ENCODE results near the gene TCAP.

TCAP gene

GRCh38 chr17:39652587-39653315, 12.4 kb upstream of the TCAP start:
- Mint-ChIP-seq H3K27me3 (no peaks in the 10 kb centered on the region), H3K4me1 (ENCODE audit: low read depth) (peaks cover 53% of the 10 kb centered on the region), H3K9me3 (ENCODE audit: low read depth) (no peaks in the 10 kb centered on the region), H3K4me3 (peak overlapping the region; percentile 43), H3K36me3 (no peaks in the 10 kb centered on the region), H3K27ac (peak overlapping the region; percentile 70)

GRCh38 chr17:39653316-39653661, 11.9 kb upstream of the TCAP start:
- H3K4me3 Mint-ChIP-seq: no peak overlapping the region
- H3K36me3 Mint-ChIP-seq: no peaks in the 10 kb centered on the region
- H3K4me1 Mint-ChIP-seq (ENCODE audit: low read depth): peaks cover 59% of the 10 kb centered on the region
- peak overlapping the region; percentile 70 for H3K27ac Mint-ChIP-seq
- no peaks in the 10 kb centered on the region for H3K9me3 Mint-ChIP-seq (ENCODE audit: low read depth)
- no peaks in the 10 kb centered on the region for H3K27me3 Mint-ChIP-seq

- Mint-ChIP-seq H3K27ac (peak overlapping the region; percentile 70), H3K27me3 (no peaks in the 10 kb centered on the region), H3K36me3 (no peaks in the 10 kb centered on the region), H3K4me3 (no peak overlapping the region), H3K4me1 (ENCODE audit: low read depth) (peaks cover 61% of the 10 kb centered on the region), H3K9me3 (ENCODE audit: low read depth) (no peaks in the 10 kb centered on the region)
Observed at GRCh38 chr17:39653662-39654331, 11.4 kb upstream of the TCAP start.

- Mint-ChIP-seq H3K36me3 (no peaks in the 10 kb centered on the region), H3K27me3 (no peaks in the 10 kb centered on the region), H3K4me3 (no peak overlapping the region), H3K27ac (peak overlapping the region; percentile 69), H3K4me1 (ENCODE audit: low read depth) (peaks cover 65% of the 10 kb centered on the region), H3K9me3 (ENCODE audit: low read depth) (no peaks in the 10 kb centered on the region)
Observed at GRCh38 chr17:39655105-39655504, 10.0 kb upstream of the TCAP start.

- no peak overlapping the region for H3K4me3 Mint-ChIP-seq
- no peaks in the 10 kb centered on the region for H3K27me3 Mint-ChIP-seq
- no peak overlapping the region for H3K27ac Mint-ChIP-seq
- peaks cover 60% of the 10 kb centered on the region for H3K4me1 Mint-ChIP-seq (ENCODE audit: low read depth)
- H3K9me3 Mint-ChIP-seq (ENCODE audit: low read depth): no peaks in the 10 kb centered on the region
- no peaks in the 10 kb centered on the region for H3K36me3 Mint-ChIP-seq
Observed at GRCh38 chr17:39658346-39658745, 6.8 kb upstream of the TCAP start.

- Mint-ChIP-seq H3K27ac (no peak overlapping the region), H3K36me3 (no peaks in the 10 kb centered on the region), H3K27me3 (no peaks in the 10 kb centered on the region), H3K4me3 (no peak overlapping the region), H3K4me1 (ENCODE audit: low read depth) (peaks cover 56% of the 10 kb centered on the region), H3K9me3 (ENCODE audit: low read depth) (no peaks in the 10 kb centered on the region)
Observed at GRCh38 chr17:39658760-39659159, 6.4 kb upstream of the TCAP start.

- Mint-ChIP-seq H3K9me3 (ENCODE audit: low read depth) (no peaks in the 10 kb centered on the region), H3K4me1 (ENCODE audit: low read depth) (peaks cover 52% of the 10 kb centered on the region), H3K27me3 (no peaks in the 10 kb centered on the region), H3K4me3 (peak overlapping the region; percentile 59), H3K36me3 (no peaks in the 10 kb centered on the region), H3K27ac (peak overlapping the region; percentile 75)
Observed at GRCh38 chr17:39659279-39660010, 5.7 kb upstream of the TCAP start.

GRCh38 chr17:39660011-39660360, 5.2 kb upstream of the TCAP start:
- Mint-ChIP-seq H3K36me3 (no peaks in the 10 kb centered on the region), H3K4me3 (peak overlapping the region; percentile 59), H3K27me3 (no peaks in the 10 kb centered on the region), H3K9me3 (ENCODE audit: low read depth) (no peaks in the 10 kb centered on the region), H3K27ac (peak overlapping the region; percentile 75), H3K4me1 (ENCODE audit: low read depth) (peaks cover 47% of the 10 kb centered on the region)

- Mint-ChIP-seq H3K4me3 (no peak overlapping the region), H3K36me3 (no peaks in the 10 kb centered on the region), H3K27me3 (no peaks in the 10 kb centered on the region), H3K4me1 (ENCODE audit: low read depth) (peaks cover 41% of the 10 kb centered on the region), H3K9me3 (ENCODE audit: low read depth) (no peaks in the 10 kb centered on the region), H3K27ac (no peak overlapping the region)
Observed at GRCh38 chr17:39660397-39661385, 4.5 kb upstream of the TCAP start.

- no peaks in the 10 kb centered on the region for H3K27me3 Mint-ChIP-seq
- H3K4me3 Mint-ChIP-seq: peak overlapping the region; percentile 13
- peaks cover 44% of the 10 kb centered on the region for H3K4me1 Mint-ChIP-seq (ENCODE audit: low read depth)
- no peaks in the 10 kb centered on the region for H3K36me3 Mint-ChIP-seq
- no peak overlapping the region for H3K27ac Mint-ChIP-seq
- H3K9me3 Mint-ChIP-seq (ENCODE audit: low read depth): no peaks in the 10 kb centered on the region
Observed at GRCh38 chr17:39661744-39662541, 3.2 kb upstream of the TCAP start.

- Mint-ChIP-seq H3K4me1 (ENCODE audit: low read depth) (peaks cover 42% of the 10 kb centered on the region), H3K36me3 (no peaks in the 10 kb centered on the region), H3K27me3 (no peaks in the 10 kb centered on the region), H3K27ac (no peak overlapping the region), H3K4me3 (no peak overlapping the region), H3K9me3 (ENCODE audit: low read depth) (no peaks in the 10 kb centered on the region)
Observed at GRCh38 chr17:39662551-39663339, 2.4 kb upstream of the TCAP start.

- Mint-ChIP-seq H3K27me3 (no peaks in the 10 kb centered on the region), H3K4me1 (ENCODE audit: low read depth) (peaks cover 37% of the 10 kb centered on the region), H3K9me3 (ENCODE audit: low read depth) (no peaks in the 10 kb centered on the region), H3K27ac (no peak overlapping the region), H3K4me3 (no peak overlapping the region), H3K36me3 (no peaks in the 10 kb centered on the region)
Observed at GRCh38 chr17:39663340-39663687, 1.8 kb upstream of the TCAP start.

- Mint-ChIP-seq H3K36me3 (no peaks in the 10 kb centered on the region), H3K4me1 (ENCODE audit: low read depth) (peaks cover 35% of the 10 kb centered on the region), H3K27ac (no peak overlapping the region), H3K9me3 (ENCODE audit: low read depth) (no peaks in the 10 kb centered on the region), H3K4me3 (no peak overlapping the region), H3K27me3 (peaks cover 2% of the 10 kb centered on the region)
Observed at GRCh38 chr17:39663688-39664580, 1.2 kb upstream of the TCAP start.
